Small intestine (tissue), 7 donors: ENCODE results near the gene FOXJ3. TPM values are rescaled to one million over a fixed set of nuclear protein-coding genes. Genes with fewer than 3 reads are reported as not detected.
"Not testable (repeated sequence)": the region's sequence is repeated elsewhere in the genome, so short reads cannot be mapped to it uniquely, and the experiment has no call there.

ENCODE experiments used
- DNase-seq, 2 donors: peaks; one replicate each; pipeline versions ENCODE4 v3.0.0 to v3.0.0-alpha.2; 2013
- FAIRE-seq: peaks from 2 replicates; lab custom pipeline; 2012; peaks lifted over from hg19 to GRCh38; lab: Jason Lieb, UNC
- H3K27ac ChIP-seq, 3 donors: one replicate each; pipeline ENCODE4 v1.5.1; 2013; ENCODE audit warnings: low read length in 2 of 3, mild to moderate bottlenecking in 2 of 3, control low read depth in 1 of 3, inconsistent platforms in 1 of 3, low read depth in 1 of 3, moderate library complexity in 1 of 3
- H3K27me3 ChIP-seq, 3 donors: one replicate each; pipeline ENCODE4 v1.6.1; 2013; ENCODE audit warnings: low read length in 3 of 3, inconsistent platforms in 1 of 3; ENCODE audit not compliant: control insufficient read depth in 3 of 3, insufficient read depth in 3 of 3
- H3K36me3 ChIP-seq, 3 donors: one replicate each; pipeline ENCODE4 v1.6.1; 2013; ENCODE audit warnings: low read length in 3 of 3, inconsistent platforms in 1 of 3, low read depth in 1 of 3, mild to moderate bottlenecking in 1 of 3, moderate library complexity in 1 of 3; ENCODE audit not compliant: control insufficient read depth in 3 of 3, insufficient read depth in 2 of 3
- H3K4me1 ChIP-seq, 3 donors: one replicate each; pipeline ENCODE4 v1.6.1; 2013; ENCODE audit warnings: low read length in 2 of 3, inconsistent platforms in 1 of 3, low read depth in 1 of 3, mild to moderate bottlenecking in 1 of 3, moderate library complexity in 1 of 3; ENCODE audit not compliant: control insufficient read depth in 3 of 3, insufficient read depth in 2 of 3
- H3K4me3 ChIP-seq, 3 donors: one replicate each; pipeline ENCODE4 v1.5.1; 2013; ENCODE audit warnings: low read length in 3 of 3, control low read depth in 1 of 3, inconsistent platforms in 1 of 3, low read depth in 1 of 3, mild to moderate bottlenecking in 1 of 3, moderate library complexity in 1 of 3
- H3K9me3 ChIP-seq, 2 donors: one replicate each; pipeline ENCODE4 v1.6.1; 2013; ENCODE audit warnings: low read depth in 1 of 2, low read length in 1 of 2; ENCODE audit not compliant: control insufficient read depth in 2 of 2, insufficient read depth in 1 of 2
- WGBS, 3 donors: extraction: QIAGEN DNeasy Blood & Tissue Kit; methylation state at CpG; one replicate each; pipeline ENCODE4 v1.1.7; 2013; 5-methylcytosine and 5-hydroxymethylcytosine counted together
- polyA plus RNA-seq, 4 donors: library from polyadenylated mRNA; stranded (reverse) in 3 of 4; unstranded in 1 of 4; fragments of 200-250 nt in 3 of 4; fragments of 120-200 nt in 1 of 4; gene quantifications; one replicate each; pipeline versions ENCODE4 v1.2.1 to v1.2.3, GENCODE V29; 2013
- donor health status: healthy with polysubstance abuse.
- donor health status: control.
- donor health status: control.
- donor health status: Bipolar disorder and iron deficiency.
- donor health status: healthy.

Gene FOXJ3
- polyA plus RNA-seq, 4 donors = 13.9 to 38.3 (median 15.1) TPM

DNA sequence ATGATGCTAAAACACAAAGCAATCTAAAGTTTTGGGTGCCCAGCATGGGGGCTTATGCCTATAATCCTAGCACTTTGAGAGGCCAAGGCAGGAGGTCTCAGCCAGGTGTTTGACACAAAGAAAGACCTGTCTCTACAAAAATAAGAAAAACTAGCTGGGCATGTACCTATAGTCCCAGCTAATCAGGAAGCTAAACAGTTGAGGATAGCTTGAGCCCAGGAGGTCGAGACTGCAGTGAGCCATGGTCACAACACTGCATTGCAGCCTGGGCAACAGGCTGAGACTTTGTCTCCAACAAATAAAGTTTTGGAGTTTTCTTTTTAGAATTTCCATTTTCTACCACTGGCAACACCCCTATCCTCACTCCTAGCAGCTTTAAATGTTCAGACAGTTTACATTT, 115.4 kb downstream of the FOXJ3 start:
- no peak overlapping the region for H3K4me3 ChIP-seq
- DNase-seq (no peak), FAIRE-seq (no peak)
- 64 to 89% (median 72%) methylated on average over 1 of the region's 1 CpG for WGBS, 3 donors
- no peak overlapping the region for H3K27ac ChIP-seq
- H3K4me1 ChIP-seq = peaks cover 0 to 2% (median 0%) of the 10 kb centered on the region in 3 donors
- H3K36me3 ChIP-seq = peaks cover 0 to 2% (median 2%) of the 10 kb centered on the region in 3 donors
- peaks cover 0 to 5% of the 10 kb centered on the region in 2 donors for H3K9me3 ChIP-seq
- H3K27me3 ChIP-seq = no peaks in the 10 kb centered on the region

GRCh38 chr1:42214447-42214871, 120.6 kb downstream of the FOXJ3 start:
- FAIRE-seq (no peak), DNase-seq (peak in 1 of 2 donors; percentile 27)
- Histone ChIP-seq H3K4me3 (no peak overlapping the region), H3K9me3 (peaks cover 0 to 24% of the 10 kb centered on the region in 2 donors), H3K27me3 (no peaks in the 10 kb centered on the region), H3K36me3 (peaks cover 0 to 21% (median 4%) of the 10 kb centered on the region in 3 donors), H3K27ac (no peak overlapping the region), H3K4me1 (peaks cover 0 to 2% (median 0%) of the 10 kb centered on the region in 3 donors)
- 30 to 35% (median 32%) methylated on average over 1 of the region's 1 CpG for WGBS, 3 donors

DNA sequence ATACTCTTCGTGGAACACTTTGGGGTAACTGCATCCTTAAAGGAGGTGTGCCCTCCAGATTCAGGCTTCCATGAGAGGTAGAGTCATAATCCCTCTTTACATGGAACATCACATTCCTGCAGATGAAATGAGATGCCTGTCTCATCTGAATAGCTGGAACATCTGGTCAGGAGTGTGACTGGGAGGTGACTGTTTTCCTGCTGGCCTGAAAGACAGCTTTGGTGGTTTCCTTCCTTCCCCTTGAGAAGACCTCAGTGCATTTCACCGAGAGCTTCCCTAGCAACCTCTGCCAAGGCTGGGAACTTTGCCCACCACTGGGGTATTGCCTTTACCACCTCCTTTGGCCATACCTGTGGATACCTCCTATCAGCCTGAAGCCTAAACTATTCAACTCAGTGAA, 123.8 kb downstream of the FOXJ3 start:
- DNase-seq (no peak), FAIRE-seq (no peak)
- WGBS, 3 donors = 85 to 100% (median 91%) methylated on average over 2 of the region's 2 CpGs

GRCh38 chr1:42210421-42211133, 124.5 kb downstream of the FOXJ3 start:
- H3K36me3 ChIP-seq = peaks cover 0 to 19% (median 3%) of the 10 kb centered on the region in 3 donors
- no peak for FAIRE-seq

More for the DNA sequence above, 123.8 kb downstream of the FOXJ3 start:
- H3K27ac ChIP-seq = no peak overlapping the region
- no peaks in the 10 kb centered on the region for H3K27me3 ChIP-seq
- H3K36me3 ChIP-seq = peaks cover 0 to 21% (median 3%) of the 10 kb centered on the region in 3 donors
- peaks cover 0 to 29% of the 10 kb centered on the region in 2 donors for H3K9me3 ChIP-seq
- no peak overlapping the region for H3K4me3 ChIP-seq
- H3K4me1 ChIP-seq = no peaks in the 10 kb centered on the region

GRCh38 chr1:42209526-42210251, 125.3 kb downstream of the FOXJ3 start:
- FAIRE-seq (no peak), DNase-seq (peak in 1 of 2 donors; percentile 28)
- Histone ChIP-seq H3K4me3 (no peak overlapping the region), H3K9me3 (peaks cover 0 to 24% of the 10 kb centered on the region in 2 donors), H3K27ac (no peak overlapping the region), H3K27me3 (no peaks in the 10 kb centered on the region), H3K36me3 (peaks cover 0 to 19% (median 3%) of the 10 kb centered on the region in 3 donors), H3K4me1 (no peaks in the 10 kb centered on the region)
- WGBS, 3 donors = 71 to 81% (median 80%) methylated on average over 6 of the region's 6 CpGs

More at GRCh38 chr1:42210421-42211133, 124.5 kb downstream of the FOXJ3 start:
- no peaks in the 10 kb centered on the region for H3K27me3 ChIP-seq
- H3K27ac ChIP-seq = no peak overlapping the region
- H3K4me1 ChIP-seq = no peaks in the 10 kb centered on the region
- peaks cover 0 to 26% of the 10 kb centered on the region in 2 donors for H3K9me3 ChIP-seq
- WGBS, 3 donors = 96 to 99% (median 96%) methylated on average over 6 of the region's 6 CpGs
- no peak for DNase-seq
- H3K4me3 ChIP-seq = no peak overlapping the region

DNA sequence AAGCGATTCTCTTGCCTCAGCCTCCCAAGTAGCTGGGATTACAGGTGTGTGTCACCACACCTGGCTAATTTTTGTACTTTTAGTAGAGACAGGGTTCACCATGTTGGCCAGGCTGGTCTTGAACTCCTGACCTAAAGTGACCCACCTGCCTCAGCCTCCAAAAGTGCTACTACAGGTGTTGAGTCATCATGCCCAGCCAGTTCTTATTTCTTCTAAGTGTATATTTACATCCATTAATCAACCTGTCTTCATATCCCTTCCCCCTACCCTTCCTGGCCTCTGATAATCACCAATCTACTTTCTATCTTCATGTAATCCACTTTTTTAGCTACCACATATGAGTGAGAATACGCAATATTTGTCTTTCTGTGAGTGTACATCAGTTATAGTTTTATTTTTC, 128.1 kb downstream of the FOXJ3 start:
- not testable (repeated sequence) for H3K4me1 ChIP-seq, FAIRE-seq
- 95 to 99% (median 97%) methylated on average over 2 of the region's 2 CpGs for WGBS, 3 donors

DNA sequence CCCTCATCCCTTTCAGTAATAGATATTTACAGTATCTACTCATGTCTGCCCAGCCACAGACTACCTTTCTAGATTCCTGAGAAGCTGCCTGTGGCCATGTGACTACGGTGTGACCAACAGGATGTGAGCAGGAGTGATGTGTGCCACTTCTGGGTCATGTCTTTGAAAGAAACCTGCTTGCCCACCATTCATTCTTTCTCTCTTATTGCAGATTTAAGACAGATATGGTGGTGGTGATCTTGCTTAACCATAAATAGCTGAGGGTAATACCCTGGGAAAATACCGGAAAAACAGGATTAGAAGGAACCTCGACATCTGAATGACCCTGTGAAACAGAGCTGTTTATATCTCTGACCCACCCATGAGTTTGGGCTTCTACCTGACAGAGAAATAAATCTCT, 128.9 kb downstream of the FOXJ3 start:
- WGBS, 3 donors = 76 to 82% (median 79%) methylated on average over 3 of the region's 3 CpGs
- no peak for FAIRE-seq
- no peak overlapping the region for H3K27ac ChIP-seq

More for the DNA sequence above, 128.1 kb downstream of the FOXJ3 start:
- Histone ChIP-seq H3K9me3 (peaks cover 0 to 25% of the 10 kb centered on the region in 2 donors), H3K36me3 (peaks cover 0 to 21% (median 6%) of the 10 kb centered on the region in 3 donors)
- not testable (repeated sequence) for DNase-seq, H3K27ac ChIP-seq, H3K27me3 ChIP-seq, H3K4me3 ChIP-seq

GRCh38 chr1:42201986-42202385, 133.0 kb downstream of the FOXJ3 start:
- no peaks in the 10 kb centered on the region for H3K4me1 ChIP-seq
- no peak overlapping the region for H3K27ac ChIP-seq
- no peak overlapping the region for H3K4me3 ChIP-seq
- FAIRE-seq (no peak), DNase-seq (no peak)
- peaks cover 0 to 10% of the 10 kb centered on the region in 2 donors for H3K9me3 ChIP-seq
- H3K36me3 ChIP-seq = peaks cover 0 to 7% (median 7%) of the 10 kb centered on the region in 3 donors
- no peaks in the 10 kb centered on the region for H3K27me3 ChIP-seq

More for the DNA sequence above, 128.9 kb downstream of the FOXJ3 start:
- no peak overlapping the region for H3K4me3 ChIP-seq
- H3K9me3 ChIP-seq = peaks cover 0 to 20% of the 10 kb centered on the region in 2 donors
- H3K4me1 ChIP-seq = no peaks in the 10 kb centered on the region
- H3K27me3 ChIP-seq = no peaks in the 10 kb centered on the region
- no peak for DNase-seq
- H3K36me3 ChIP-seq = peaks cover 0 to 16% (median 6%) of the 10 kb centered on the region in 3 donors
